GM18519 (cell line): ENCODE results near the gene MSRB2.

Source experiments
- ATAC-seq: cut with Tn5 transposase; IDR thresholded peaks from one replicate; pipeline ENCODE4 v1.9.1; 2021; ENCODE audit warnings: mild to moderate bottlenecking, moderate library complexity; ENCODE audit not compliant: unreplicated experiment, low FRiP score

Gene MSRB2

DNA sequence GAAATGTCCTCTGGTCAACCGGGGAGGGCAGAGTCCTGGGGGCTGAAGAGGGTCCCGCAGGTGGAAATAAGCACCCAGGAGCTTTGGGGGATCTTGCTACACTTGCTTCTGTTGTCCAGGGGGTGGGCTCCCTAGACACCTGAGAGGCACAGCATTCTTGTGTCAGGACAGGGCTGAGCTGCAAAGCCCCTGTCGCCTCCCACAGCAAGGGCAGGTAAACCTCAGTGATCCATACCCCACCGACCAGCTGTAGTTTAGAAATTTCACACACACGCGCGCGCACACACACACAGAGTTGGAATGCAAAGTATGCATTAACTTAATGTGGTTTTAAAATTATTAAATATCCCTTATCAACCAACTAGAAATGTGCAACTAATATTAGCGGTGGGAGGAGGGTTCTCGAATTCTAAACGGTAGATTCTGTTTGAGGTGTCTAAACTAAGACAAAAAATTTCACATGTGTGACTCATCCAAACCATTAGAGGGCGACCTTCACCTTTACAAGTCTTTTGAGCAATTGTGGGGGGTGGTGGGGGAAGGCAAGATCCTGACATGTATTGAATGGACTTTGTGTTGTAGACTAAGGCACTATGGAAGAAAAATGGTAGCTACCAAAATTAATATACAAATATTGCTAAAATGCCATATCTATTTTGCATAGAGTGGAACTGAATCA, 62.5 kb downstream of the MSRB2 start:
- no peak for ATAC-seq

DNA sequence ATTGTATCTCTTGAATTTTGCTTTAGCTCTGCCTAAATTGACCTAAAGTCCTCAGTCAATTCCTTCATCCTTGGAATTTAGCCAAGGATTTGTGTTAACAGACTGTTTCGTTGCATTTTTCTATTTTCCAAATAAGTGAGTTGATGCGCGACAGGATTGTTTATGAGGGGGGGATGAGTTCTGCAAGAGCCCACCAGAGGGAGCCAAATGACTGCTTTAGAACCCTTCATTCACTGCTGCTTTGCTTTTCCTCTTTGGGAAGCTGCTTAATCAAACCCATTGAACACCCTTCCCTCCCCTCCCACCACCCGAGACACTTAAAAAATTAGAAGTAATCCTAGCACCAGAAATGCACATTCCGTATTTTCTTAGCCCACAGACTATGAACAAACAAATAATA, 63.0 kb downstream of the MSRB2 start:
- no peak for ATAC-seq

- no peak for ATAC-seq
These were observed 76.0 kb downstream of the MSRB2 start for GRCh38 chr10:23171232-23171876.
